Measurements from ENCODE around the gene ALDH1A3.
"Not testable (repeated sequence)": the region's sequence is repeated elsewhere in the genome, so short reads cannot be mapped to it uniquely, and the experiment has no call there.

ALDH1A3 gene

GRCh38 chr15:100879464-100880138 lies at the start of gene ALDH1A3:
Gene ALDH1A3 (plus strand): TSS chr15:100879831. CDS start chr15:100879908, 77 bp downstream.
- DNase-seq (ENCODE audit: low read depth, low spot score): no peak

GRCh38 chr15:100831467-100831866 lies 48.2 kb upstream of the ALDH1A3 start:
- DNase-seq (ENCODE audit: low read depth, low spot score): no peak

DNA sequence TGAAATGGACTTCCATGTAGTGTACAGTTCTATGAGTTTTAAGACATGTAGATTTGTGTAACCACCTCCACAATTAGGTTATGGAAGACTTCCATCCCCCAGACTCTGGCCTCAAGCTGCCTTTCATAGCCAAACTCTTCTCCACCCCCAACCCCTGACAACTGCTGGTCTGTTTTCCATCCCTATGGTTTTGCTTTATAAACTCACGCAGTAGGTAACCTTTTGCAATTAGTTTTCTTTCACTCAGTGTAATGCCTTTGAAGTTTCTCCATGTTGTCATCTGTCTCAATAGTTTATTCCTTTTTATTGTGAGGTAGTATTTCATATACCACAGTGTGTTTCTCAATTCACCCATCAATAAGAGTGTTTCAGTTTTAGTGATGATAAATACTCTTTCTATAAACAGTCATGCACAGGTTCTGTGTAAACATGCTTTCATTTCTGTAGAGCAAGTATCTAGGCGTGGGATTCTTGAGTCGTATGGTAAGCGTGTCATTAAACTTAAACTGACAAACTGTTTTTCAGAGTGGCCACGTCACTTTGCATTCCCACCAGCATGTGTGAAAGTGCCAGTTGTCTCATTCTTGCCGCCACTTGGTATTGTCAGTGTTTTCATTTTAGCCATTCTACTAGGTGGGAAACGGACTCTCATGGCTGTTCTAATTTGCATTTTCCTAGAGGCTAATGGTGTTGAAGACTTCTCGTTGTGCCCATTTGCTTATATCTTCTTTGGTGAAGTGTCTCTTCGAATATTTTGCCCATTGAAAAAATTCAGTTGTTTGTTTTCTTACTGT lies 47.3 kb upstream of the ALDH1A3 start:
- no peak for DNase-seq (ENCODE audit: low read depth, low spot score)

DNA sequence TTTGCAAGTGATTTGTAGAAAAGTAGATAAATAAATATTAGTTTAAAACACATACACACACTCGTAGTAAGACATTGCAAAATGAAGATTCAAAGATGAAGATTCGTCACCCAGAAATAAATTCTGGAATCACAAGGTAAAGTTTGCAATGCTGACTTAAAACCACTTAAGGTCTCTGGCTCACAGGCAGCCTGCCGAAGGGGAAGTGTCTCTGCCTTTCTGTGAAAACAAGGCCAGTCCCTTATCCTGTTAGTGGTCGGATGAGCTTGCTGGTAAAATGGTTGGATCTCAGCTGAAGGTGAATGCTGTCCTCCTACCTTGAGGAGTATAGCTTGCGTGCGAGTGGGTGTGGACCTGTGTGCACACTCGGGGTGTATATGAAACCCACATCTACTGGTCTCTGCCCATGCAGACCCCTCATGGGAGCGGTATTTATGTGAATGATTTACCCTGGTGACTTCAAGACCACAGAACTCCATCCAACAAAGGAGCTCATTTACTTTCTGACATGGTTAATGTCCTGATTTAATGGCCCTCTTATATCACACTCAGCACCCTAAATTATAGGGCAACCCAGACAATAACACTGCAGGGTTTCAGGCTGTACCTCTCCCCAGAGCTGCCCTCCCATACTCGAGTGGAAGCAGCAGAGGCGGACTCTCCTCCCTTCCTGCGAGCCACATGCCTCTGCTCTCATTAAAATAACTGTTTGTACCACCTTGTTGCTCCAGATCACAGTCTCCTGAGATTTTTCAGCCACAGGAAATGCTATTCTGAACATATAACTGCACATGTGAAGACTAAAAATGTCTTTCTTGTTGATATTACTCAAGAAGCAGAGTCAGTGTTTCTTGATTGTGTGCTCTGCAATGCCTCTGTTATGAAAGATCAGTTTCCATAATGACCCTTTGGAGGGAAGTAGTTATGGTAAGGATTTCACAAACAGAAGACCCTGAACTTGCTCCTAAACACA lies 45.9 kb upstream of the ALDH1A3 start:
- DNase-seq (ENCODE audit: low read depth, low spot score): no peak

DNA sequence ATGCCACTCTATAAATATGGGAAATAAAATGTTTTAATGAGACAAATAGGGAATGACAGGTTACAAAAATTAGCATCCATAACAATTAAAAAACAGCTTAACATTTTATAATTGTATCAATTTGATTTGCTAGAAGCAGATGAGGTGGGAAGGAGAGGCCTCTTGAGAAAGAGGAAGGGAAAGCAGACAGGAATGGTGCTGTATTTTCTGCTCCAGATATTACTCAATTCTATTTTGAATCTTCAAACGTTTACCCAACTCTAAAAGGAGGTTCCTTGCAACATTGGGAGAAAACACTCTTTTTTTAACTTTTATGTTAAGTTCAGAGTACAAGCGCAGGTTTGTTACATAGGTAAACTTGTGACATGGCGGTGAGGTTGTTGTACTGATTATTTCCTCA lies 44.9 kb upstream of the ALDH1A3 start:
- no peak for DNase-seq (ENCODE audit: low read depth, low spot score)

DNA sequence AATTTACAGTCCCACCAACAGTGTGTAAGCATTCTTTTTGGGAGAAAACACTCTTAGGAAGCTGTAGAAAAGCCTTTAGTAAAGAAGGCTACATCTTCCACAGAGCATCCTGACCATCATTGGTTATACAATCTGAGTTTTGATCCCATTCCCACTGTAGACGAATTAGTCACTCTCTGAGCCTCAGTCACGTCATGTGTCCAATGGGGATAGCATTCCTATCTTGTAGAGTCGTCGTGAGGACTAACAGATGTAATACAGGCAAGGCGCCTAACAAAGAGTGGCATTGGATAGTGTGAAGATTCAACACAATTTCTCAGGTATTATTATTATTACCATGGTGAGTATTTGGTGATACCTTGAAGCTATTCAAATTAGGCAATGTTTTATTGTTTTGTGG lies 44.0 kb upstream of the ALDH1A3 start:
- DNase-seq (ENCODE audit: low read depth, low spot score): no peak

DNA sequence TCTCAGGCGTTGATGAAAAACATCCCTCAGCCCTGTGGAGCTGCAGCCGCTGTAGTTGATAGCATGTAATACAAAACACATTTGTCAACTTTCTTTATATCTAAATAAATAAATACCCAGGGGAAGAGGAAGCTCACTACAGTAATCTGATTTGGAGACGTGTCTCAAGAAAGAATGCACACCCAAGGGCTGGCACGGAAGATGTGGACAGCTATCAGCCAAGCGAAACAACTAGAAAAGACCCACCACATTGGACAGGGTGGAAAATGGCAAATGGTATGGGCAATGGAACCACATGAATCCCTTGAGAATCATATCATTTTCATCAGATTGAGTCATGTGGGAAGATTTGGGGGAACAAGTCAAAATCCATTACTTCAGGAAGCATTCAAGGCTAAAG lies 43.1 kb upstream of the ALDH1A3 start:
- no peak for DNase-seq (ENCODE audit: low read depth, low spot score)

DNA sequence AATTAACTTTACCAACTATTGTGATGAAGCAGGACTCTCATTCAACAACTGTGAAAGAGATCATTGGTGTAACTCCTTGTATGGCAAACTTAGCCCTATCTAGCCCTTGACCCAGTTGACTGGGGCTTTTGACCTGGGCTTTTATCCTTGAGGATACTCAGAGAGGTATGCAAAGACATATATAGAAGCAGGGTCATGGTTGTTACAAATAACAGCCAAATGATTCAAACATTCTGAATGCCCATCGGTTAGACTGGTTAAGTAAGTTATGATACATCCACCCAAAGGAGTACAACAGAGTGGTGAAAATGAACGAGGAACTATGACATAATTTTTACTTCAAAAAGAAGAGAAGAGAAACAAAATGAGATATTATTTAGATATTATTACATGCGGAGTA lies 38.2 kb upstream of the ALDH1A3 start:
- DNase-seq (ENCODE audit: low read depth, low spot score): no peak

GRCh38 chr15:100842756-100843730 lies 36.6 kb upstream of the ALDH1A3 start:
- no peak for DNase-seq (ENCODE audit: low read depth, low spot score)

- no peak for DNase-seq (ENCODE audit: low read depth, low spot score)
These were observed 35.5 kb upstream of the ALDH1A3 start for GRCh38 chr15:100844167-100844566.

DNA sequence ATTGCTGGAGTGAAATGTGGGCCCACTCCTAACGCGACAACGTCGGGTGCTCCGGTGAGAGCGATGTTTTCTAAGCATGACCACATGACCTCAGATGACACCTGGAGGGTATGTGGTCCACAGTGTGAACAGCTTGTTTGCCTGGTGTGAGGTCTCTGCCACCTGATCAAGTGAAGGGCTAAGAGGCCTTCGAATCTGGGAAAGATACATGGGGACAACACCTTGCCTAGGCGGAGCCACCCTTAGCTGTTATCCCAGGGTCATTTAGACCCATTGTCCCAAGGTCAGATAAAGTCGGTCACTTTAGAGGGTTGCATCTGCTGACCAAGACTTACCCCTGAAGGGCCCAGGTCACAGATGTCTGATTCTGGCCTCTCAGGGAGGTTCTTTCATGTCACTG lies 34.9 kb upstream of the ALDH1A3 start:
- no peak for DNase-seq (ENCODE audit: low read depth, low spot score)

GRCh38 chr15:100847194-100847593 lies 32.4 kb upstream of the ALDH1A3 start:
- DNase-seq (ENCODE audit: low read depth, low spot score): no peak

DNA sequence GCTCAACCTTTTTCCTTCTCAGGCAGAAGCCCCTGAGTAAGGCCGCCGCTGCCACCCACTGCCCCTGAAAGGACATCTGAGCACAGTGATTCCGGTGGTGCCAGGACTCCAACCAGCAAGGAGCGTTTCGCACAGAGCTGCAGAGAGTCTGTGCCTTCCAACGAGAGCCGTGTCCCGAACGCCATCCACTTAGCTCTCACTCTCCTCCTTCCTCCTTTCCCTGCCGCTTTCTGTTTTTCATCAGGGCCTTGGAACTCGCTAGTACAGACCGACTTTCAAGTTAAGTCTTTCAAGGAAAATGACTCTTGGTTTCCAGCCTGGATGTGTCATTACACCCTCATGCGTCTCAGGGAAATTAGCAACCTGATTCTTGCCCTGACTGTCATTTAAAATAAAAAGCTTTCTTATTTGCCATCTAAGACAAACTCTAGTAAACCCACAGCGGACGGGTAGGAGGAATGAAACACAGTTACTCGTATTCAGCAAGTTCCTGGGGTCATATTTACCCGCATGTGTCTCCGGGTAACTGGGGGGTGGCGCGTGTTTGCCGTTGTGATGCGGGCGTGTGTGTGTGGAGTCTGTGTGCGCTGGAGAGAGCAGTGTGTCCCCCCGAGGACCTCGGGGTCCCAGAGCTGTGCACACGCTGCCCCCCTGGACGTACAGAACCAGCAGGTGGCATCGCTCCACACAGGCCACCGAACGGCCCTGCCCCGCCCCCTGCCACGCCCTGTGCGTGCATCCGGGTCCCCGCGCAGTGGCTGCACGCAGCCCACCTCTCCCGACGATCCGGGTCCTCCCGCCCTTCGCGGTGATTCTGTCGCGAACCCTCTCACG lies 30.4 kb upstream of the ALDH1A3 start:
- DNase-seq (ENCODE audit: low read depth, low spot score): peak; percentile 6

DNA sequence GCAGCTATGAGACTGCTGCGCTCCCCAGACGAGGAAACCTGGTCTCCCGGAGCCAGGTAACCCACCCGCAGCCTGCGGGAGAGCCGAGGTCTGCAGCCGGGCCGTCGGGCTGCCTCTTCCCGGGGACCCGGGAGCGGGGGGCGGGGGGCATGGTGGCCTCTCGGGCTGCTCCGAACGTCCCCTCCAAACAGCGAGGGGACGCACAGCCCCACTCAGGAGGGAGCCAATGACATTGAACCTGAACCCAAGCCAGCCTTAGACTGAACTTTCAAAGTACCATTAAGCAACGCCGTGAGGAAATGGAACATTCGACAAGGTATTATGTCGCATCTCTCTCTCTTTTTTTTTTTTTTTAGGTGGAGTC lies 29.8 kb upstream of the ALDH1A3 start:
- DNase-seq (ENCODE audit: low read depth, low spot score): no peak

DNA sequence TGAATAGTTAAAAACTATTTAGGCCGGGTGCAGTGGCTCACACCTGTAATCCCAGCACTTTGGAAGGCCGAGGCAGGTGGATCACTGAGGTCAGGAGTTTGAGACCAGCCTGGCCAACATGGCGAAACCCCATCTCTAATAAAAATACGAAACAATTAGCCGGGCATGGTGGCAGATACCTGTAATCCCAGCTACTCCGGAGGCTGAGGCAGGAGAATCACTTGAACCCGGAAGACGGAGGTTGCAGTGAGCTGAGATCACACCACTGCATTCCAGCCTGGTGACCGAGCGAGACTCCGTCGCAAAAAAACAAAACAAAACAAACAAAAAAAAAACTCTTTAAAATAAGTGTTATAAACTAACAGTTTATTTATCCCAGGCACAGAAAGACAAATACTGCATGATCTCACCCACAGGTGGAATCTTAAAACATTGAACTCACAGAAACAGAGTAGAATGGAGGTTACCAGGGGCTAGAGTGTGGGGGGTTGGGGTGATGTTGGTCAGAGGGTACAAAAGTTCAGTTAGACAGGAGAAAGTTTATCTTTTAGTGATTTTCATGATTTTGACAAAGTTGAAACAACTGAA lies 28.1 kb upstream of the ALDH1A3 start:
- not testable (repeated sequence) for DNase-seq (ENCODE audit: low read depth, low spot score)

DNA sequence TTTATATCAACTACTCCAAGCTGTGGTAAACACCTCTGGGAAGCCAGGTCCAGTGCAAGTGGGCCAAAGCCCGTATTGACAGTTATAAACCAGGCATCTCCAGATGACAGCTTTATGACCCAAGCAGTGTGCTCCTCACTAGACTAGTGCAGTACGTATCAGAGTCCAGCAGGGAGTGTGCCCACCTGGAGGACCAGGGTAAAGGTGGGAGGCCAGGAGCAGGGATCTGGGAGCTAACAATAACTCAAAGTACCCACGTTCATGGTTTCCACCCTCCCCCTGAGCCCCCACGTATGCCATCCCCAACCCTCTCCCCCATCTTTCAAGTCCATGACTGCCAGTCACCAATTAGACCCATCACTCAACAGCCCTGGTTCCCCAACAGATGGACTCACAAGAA lies 27.0 kb upstream of the ALDH1A3 start:
- no peak for DNase-seq (ENCODE audit: low read depth, low spot score)

GRCh38 chr15:100853676-100854440 lies 25.8 kb upstream of the ALDH1A3 start:
- no peak for DNase-seq (ENCODE audit: low read depth, low spot score)

- no peak for DNase-seq (ENCODE audit: low read depth, low spot score)
These were observed 22.8 kb upstream of the ALDH1A3 start for GRCh38 chr15:100856867-100857266.

DNA sequence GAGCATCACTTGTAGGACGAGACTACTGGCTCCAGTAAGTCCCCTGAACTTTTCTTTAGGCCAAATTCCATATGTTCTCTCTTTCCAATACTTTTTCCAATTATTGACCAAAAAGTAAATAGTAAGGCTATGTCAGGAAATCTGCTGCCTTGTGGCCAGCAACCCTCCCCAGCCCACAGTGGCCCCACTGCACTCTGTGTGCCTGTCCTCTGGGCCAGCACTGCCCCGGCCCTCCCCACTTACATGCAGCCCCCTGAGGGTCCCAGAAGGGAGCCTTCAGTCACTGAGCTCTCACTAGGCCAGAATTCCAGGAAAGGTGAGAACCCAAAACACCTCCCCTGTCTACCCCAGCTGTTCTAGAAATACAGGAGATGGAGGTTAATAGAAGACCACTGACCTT lies 21.3 kb upstream of the ALDH1A3 start:
- DNase-seq (ENCODE audit: low read depth, low spot score): no peak

Data from activated CD4-positive, CD25-positive, alpha-beta regulatory T cell treated with anti-CD3 and anti-CD28 coated beads, Interleukin-2, amount 50 U/mL, for 16 hours (primary cell).